Activated naive CD4-positive, alpha-beta T cell treated with anti-CD3 and anti-CD28 coated beads, Interleukin-2, amount 50 U/mL, for 24 hours (primary cell): Measurements from ENCODE around the gene AMOTL1.

Experiments used
- H3K27ac Mint-ChIP-seq: one replicate; pipeline ENCODE4 v1.8.0; 2021; ENCODE audit warnings: mild to moderate bottlenecking, mixed read lengths
- H3K27me3 Mint-ChIP-seq: one replicate; pipeline ENCODE4 v1.8.0; 2021; ENCODE audit warnings: mixed read lengths
- H3K36me3 Mint-ChIP-seq: one replicate; pipeline ENCODE4 v1.8.0; 2021; ENCODE audit warnings: mixed read lengths
- H3K4me1 Mint-ChIP-seq: one replicate; pipeline ENCODE4 v1.8.0; 2021; ENCODE audit warnings: mixed read lengths
- H3K4me3 Mint-ChIP-seq: one replicate; pipeline ENCODE4 v1.8.0; 2021; ENCODE audit warnings: mild to moderate bottlenecking, mixed read lengths
- H3K9me3 Mint-ChIP-seq: one replicate; pipeline ENCODE4 v1.8.0; 2021; ENCODE audit warnings: mixed read lengths

Gene AMOTL1

DNA sequence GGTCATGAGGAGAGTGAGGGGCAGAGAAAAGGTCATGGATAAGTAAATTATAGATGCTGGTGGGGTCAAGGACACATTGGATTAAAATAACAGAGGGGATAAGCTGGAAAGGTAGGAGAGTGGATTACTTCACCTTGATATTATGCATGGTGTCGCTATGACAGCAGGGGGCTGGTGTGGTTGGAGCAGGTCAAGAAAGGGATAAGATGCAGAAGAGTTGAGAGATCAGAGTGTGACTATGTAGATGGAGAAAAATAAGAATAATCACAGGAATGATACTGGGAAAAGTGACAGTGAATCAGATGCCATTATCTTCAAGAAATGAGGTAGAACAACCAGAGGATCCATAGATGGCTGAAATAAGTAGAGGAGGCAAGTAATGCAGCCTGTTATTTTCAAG lies 29.4 kb upstream of the AMOTL1 start:
- Mint-ChIP-seq H3K9me3 (no peaks in the 10 kb centered on the region), H3K27me3 (peaks cover 27% of the 10 kb centered on the region), H3K27ac (no peak overlapping the region), H3K4me3 (no peak overlapping the region), H3K4me1 (peaks cover 14% of the 10 kb centered on the region), H3K36me3 (no peaks in the 10 kb centered on the region)

DNA sequence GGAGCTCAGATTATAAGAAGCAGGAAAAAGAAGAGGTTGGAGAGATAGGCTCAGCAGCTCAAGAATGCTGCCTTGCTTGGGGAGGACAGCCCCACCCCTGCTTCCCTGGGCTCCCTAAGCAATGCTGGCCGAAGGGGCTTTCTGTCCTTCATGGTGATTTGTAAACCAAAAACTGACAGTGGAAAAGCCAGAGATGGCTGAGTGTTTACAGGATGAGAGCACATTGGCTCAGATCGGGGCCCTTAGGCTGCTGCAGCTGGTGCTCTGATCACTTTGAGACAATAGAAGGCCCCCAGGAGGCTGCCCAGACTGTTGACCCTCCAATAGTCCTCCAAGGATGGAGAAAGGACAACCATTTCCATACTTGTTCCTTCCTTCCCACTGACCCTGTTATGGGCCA lies 28.8 kb upstream of the AMOTL1 start:
- H3K4me3 Mint-ChIP-seq: no peak overlapping the region

DNA sequence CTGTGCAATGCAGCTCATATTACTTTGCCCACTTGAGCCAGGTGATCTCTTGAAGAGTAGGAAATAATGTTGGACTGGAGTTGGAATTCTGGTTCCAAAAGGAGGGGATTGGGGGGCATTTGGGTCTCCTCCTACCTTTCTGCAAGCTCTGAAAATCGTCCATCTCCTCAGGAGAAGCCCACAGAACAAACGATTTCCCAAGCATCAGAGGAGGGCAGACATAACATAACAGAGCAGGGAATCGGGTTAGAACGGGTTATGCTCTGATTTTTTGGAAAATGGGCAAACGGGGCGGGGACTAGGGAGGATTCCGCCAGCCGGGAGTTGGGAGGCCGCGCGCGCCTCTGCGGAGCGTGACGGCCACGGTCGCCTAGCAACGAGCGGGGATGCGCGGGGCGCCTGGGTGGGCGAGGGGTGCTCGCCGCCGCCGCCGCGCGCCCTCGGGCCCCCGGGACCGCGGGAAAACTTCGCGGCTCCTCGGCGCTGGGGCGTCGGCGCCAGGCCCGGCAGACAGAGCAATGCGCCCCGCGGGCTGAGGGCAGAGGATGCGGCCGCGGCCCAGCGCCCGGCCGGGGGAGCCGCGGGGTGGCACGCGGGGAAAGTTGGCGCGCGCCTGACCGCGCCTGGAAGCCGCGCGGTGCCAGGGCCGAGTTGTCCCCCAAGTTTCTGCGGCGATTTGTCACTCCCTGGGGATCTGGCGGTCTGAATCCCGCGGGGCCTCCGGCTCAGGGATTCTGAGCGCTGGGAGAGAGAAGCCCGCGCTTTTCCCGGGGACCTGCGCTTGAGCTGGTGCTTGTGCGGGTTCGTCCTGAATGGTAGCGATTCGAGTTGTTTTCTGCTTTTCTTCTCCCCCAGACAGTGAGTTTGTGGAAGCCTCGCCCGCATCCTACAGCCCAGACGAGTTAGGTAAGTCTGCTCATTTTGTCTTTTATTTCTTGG lies 27.8 kb upstream of the AMOTL1 start:
- H3K4me3 Mint-ChIP-seq: peak overlapping the region; percentile 75
- H3K27ac Mint-ChIP-seq: no peak overlapping the region
- H3K27me3 Mint-ChIP-seq: peaks cover 31% of the 10 kb centered on the region
- no peaks in the 10 kb centered on the region for H3K36me3 Mint-ChIP-seq
- H3K9me3 Mint-ChIP-seq: no peaks in the 10 kb centered on the region
- H3K4me1 Mint-ChIP-seq: peaks cover 14% of the 10 kb centered on the region

More for the DNA sequence above, 28.8 kb upstream of the AMOTL1 start:
- peaks cover 14% of the 10 kb centered on the region for H3K4me1 Mint-ChIP-seq
- H3K9me3 Mint-ChIP-seq: no peaks in the 10 kb centered on the region
- peaks cover 31% of the 10 kb centered on the region for H3K27me3 Mint-ChIP-seq
- no peaks in the 10 kb centered on the region for H3K36me3 Mint-ChIP-seq
- H3K27ac Mint-ChIP-seq: no peak overlapping the region

DNA sequence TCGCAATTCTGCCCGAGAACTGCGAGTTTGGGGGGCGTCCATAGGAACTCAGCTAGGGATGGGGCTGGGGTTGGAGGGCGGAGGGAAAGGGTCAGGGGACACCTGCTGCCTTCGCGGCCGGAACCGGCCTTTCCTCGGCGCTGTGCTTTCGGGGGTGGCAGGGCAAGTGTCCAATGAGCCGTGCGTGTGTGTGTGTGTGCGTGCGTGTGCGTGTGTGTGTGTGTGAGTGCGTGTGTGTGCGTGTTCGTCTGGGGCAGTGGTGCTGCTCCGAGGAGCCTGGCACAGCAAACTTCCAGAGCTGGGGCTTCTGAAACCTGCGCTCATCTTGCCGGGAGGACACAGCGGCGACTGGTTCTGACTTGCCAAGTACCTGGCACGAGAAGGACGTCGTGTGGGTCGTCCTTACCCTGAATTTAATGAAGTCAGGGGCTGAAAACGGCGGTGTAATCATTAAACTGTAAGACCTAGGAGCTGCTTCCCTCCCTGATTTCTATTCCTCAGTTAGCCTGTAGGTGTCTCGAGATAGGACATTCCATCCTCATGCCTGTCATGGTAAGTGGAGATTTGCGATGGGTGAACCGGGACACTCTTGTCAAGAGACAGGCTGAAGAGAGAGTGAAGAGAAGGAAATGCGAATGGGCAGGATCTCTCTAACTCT lies 27.0 kb upstream of the AMOTL1 start:
- Mint-ChIP-seq H3K27ac (no peak overlapping the region), H3K36me3 (no peaks in the 10 kb centered on the region), H3K4me3 (peak overlapping the region; percentile 75), H3K4me1 (peaks cover 14% of the 10 kb centered on the region), H3K27me3 (peaks cover 34% of the 10 kb centered on the region), H3K9me3 (no peaks in the 10 kb centered on the region)

DNA sequence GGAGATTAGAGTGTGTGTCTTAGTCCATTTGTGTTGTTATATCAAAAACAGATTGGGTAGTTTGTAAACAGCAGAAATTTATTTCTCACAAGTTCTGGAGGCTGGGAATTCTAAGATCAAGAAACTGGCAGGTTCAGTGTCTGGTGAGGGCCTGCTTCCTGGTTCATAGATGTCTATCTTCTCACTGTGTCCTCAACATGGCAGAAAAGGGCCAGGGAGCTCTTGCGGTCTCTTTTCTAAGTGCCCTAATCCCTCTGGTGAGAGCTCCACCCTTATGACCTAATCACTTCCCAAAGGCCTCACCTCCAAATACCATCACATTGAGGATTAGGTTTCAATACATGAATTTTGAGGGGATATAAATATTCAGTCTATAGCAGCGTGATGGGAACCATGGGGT lies 25.5 kb upstream of the AMOTL1 start:
- H3K36me3 Mint-ChIP-seq: no peaks in the 10 kb centered on the region
- H3K9me3 Mint-ChIP-seq: no peaks in the 10 kb centered on the region
- peaks cover 45% of the 10 kb centered on the region for H3K27me3 Mint-ChIP-seq
- peaks cover 14% of the 10 kb centered on the region for H3K4me1 Mint-ChIP-seq
- no peak overlapping the region for H3K4me3 Mint-ChIP-seq
- no peak overlapping the region for H3K27ac Mint-ChIP-seq

DNA sequence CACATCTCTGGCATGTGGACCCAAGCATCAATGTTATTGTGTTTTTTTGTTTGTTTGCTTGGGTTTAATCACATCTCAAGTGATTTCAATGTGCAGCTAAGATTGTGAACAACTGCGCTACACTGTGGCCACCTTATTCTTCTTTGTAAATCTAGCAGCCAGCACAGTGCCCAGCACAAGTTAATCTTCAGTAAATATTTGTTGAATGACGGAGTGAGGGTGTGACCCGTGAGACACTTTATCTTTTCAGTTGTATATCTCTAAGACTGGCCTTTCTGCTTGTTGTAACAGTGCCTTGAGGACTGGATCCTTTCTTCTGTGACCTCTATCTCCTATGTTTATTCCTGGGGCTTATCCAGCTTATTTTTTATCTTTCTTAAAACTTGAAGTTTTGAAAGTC lies 21.4 kb upstream of the AMOTL1 start:
- peaks cover 4% of the 10 kb centered on the region for H3K4me1 Mint-ChIP-seq
- H3K27me3 Mint-ChIP-seq: peaks cover 48% of the 10 kb centered on the region
- H3K4me3 Mint-ChIP-seq: no peak overlapping the region
- no peaks in the 10 kb centered on the region for H3K36me3 Mint-ChIP-seq
- H3K27ac Mint-ChIP-seq: no peak overlapping the region
- H3K9me3 Mint-ChIP-seq: no peaks in the 10 kb centered on the region

DNA sequence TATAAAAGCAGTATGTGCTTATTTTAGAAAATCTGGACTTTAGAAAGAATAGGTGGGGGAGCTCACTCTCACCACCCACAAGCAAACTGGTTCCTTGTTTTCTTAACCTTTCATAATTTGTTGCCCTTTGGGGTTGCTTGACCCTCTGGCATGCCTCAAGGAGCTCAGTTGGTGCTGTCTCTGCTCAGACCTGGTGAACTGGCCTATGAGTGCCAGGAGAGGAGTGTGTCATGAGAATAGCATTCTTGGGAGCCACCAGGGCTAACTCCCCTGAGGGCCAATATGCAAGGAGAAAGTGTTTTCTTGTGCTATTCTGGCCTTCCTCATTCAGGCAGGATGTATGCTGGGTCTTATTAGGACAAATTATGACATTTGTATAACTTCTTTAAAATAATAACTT lies 21.0 kb upstream of the AMOTL1 start:
- Mint-ChIP-seq H3K27me3 (peaks cover 43% of the 10 kb centered on the region), H3K36me3 (no peaks in the 10 kb centered on the region), H3K4me1 (no peaks in the 10 kb centered on the region), H3K4me3 (no peak overlapping the region), H3K27ac (no peak overlapping the region), H3K9me3 (no peaks in the 10 kb centered on the region)

DNA sequence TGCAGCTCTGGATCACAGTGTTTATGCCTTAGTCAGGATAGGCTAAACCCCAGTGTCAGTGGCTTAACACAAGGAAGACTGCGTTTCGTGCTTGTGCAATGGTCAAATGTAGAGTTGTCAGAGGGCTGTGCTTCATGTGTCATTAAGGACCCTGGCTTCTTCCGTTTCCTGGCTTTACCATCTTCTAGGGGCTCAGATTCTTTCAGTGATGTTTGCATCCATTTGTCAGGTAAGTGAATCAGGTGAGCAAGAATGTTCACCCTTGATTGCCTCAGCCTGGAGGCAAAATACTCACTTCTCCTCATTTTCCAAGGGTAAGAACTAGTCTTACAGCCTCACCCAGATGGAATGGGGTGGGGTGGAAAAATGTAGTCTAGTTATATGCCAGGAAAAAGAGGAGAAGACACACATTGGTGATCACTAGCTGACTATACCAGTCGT lies 20.5 kb upstream of the AMOTL1 start:
- Mint-ChIP-seq H3K36me3 (no peaks in the 10 kb centered on the region), H3K27ac (no peak overlapping the region), H3K4me3 (no peak overlapping the region), H3K9me3 (no peaks in the 10 kb centered on the region), H3K4me1 (no peaks in the 10 kb centered on the region), H3K27me3 (peaks cover 40% of the 10 kb centered on the region)

DNA sequence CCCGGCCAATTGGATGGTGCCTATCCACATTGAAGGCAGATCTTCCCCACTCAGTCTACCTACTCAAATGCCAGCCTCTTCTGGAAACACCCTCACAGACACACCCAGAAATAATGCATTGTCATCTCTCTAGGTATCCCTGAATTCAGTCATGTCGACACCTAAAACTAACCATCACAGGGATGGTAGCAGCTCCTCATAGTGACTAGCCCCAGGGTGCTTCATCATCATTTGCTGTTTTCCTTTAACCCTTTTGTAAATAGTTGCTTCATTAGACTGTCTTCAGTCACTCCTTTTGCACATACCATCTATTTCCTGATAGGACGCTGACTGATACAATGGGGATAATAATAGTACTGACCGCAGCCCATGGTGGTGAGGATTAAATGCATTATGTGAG lies 18.8 kb upstream of the AMOTL1 start:
- no peak overlapping the region for H3K4me3 Mint-ChIP-seq
- H3K4me1 Mint-ChIP-seq: no peaks in the 10 kb centered on the region
- H3K27ac Mint-ChIP-seq: no peak overlapping the region
- H3K27me3 Mint-ChIP-seq: peaks cover 29% of the 10 kb centered on the region
- H3K9me3 Mint-ChIP-seq: no peaks in the 10 kb centered on the region
- H3K36me3 Mint-ChIP-seq: no peaks in the 10 kb centered on the region

DNA sequence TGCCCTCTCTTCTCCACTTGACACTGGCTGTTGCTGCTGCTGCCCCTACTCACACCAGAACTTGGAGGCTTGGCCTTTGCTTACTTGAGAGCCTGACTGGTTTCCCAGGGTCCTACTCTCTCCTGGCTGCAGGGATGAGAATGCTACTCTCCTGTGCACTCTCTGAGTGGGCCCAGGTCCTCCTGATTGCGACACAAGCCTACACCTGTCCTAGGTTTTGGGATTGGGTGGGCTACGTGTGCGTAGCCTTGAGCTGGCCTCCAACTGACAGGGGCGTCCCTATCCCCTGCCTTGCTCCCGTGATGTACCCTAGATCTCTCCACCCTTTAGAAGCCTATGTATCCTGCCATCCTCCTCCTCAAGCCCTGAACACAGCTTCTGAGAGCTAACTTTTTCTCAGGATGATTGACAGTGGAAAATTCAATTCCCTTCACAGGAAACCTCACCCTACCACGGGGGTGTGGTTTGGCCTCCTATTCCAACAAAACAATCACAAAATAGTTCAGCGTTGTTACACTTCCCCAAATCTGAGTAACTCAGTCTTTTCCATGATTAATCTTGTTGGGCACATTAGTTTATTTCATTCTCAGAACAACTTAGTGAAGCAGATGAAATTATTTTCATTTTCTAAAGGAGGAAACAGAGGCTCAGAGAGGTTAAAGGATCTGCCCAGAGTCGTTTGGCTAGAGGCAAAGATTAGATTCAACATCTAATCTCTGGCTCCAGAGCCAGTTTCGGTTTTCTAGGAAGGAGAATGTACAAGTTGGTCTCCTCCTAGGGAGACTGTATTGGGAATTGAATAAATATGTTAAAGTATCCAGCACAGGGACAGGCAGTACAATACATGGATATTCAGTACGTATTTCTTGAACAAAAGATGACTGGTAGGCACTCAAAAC lies 17.6 kb upstream of the AMOTL1 start:
- no peak overlapping the region for H3K27ac Mint-ChIP-seq
- H3K36me3 Mint-ChIP-seq: no peaks in the 10 kb centered on the region
- H3K9me3 Mint-ChIP-seq: no peaks in the 10 kb centered on the region
- no peak overlapping the region for H3K4me3 Mint-ChIP-seq
- peaks cover 29% of the 10 kb centered on the region for H3K27me3 Mint-ChIP-seq
- no peaks in the 10 kb centered on the region for H3K4me1 Mint-ChIP-seq

DNA sequence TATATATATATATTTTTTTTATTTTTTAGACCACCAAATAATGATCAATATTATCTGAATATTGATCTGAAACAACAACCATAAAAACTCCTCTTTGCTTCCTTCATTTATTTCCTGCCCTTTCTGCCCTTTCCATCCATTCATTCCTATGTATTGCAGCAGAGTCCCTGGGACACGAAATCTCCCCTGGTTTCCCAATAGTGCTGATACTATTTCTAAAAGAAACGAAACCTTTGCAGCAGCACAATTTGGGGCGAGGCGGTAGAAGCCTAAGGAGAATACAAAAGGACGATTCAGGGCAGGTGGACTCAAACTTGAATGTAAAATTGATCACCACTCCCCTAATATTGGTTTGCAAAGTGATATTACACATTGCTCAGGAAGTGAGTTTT lies 16.9 kb upstream of the AMOTL1 start:
- H3K4me1 Mint-ChIP-seq: no peaks in the 10 kb centered on the region
- H3K4me3 Mint-ChIP-seq: no peak overlapping the region
- H3K27me3 Mint-ChIP-seq: peaks cover 25% of the 10 kb centered on the region
- H3K27ac Mint-ChIP-seq: no peak overlapping the region
- no peaks in the 10 kb centered on the region for H3K36me3 Mint-ChIP-seq
- no peaks in the 10 kb centered on the region for H3K9me3 Mint-ChIP-seq

DNA sequence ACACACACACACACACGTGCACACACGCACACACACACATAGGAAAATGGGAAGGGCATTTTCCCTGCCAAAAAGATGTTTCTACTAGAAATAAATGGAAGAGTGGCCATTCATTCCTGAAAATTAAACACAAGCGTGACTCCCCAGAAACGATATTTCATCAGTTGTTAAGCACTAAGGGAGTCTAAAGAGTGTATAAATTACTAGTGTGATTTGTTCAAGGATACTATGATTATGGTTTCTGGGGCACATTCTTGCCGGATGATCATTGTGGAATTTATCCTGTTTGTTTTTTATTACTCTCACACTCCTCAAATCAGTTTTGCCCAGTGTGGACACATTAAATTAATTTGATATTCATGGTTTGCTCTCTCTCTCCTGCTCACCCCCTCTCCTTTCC lies 16.4 kb upstream of the AMOTL1 start:
- Mint-ChIP-seq H3K36me3 (no peaks in the 10 kb centered on the region), H3K4me1 (no peaks in the 10 kb centered on the region), H3K9me3 (no peaks in the 10 kb centered on the region), H3K27ac (no peak overlapping the region), H3K4me3 (no peak overlapping the region), H3K27me3 (peaks cover 20% of the 10 kb centered on the region)

DNA sequence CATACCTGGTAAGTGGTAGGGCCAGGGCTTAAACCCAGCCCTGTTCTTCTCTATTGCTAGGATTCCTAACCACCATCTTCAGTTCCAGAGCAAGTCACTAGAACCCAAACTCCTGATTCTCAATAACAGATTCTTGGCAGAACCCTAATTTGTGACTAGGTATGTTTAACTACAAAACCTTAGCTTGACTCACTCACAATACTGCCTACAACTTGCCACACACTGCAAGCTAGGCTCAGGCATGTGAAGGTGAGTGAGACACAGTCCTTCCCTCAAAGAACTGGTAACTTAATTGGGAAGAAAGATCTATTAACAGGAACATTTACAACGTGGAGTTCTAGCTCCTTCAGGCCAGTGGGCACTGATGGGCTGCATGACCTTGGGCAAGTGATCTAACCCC lies 14.5 kb upstream of the AMOTL1 start:
- Mint-ChIP-seq H3K36me3 (no peaks in the 10 kb centered on the region), H3K9me3 (no peaks in the 10 kb centered on the region), H3K4me3 (no peak overlapping the region), H3K27me3 (peaks cover 9% of the 10 kb centered on the region), H3K27ac (no peak overlapping the region), H3K4me1 (no peaks in the 10 kb centered on the region)

DNA sequence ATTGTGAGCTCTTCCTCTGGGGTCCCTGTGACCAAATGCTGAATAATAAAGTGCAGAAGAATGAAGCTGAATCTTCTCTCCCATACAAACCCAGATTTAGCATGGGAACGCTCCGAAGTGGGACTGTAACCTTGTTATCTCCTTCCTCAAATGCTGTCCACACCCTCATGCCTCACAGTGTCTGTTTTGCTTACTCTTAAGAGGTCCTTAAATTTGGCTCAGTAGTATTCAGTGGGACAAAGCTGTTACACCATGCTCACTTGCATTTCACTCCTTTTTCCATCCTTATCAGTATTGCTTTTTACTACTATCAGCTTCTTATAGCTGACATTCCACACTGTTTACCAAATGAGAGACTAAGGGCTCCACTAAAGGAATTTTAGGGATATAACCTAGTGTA lies 13.8 kb upstream of the AMOTL1 start:
- no peaks in the 10 kb centered on the region for H3K9me3 Mint-ChIP-seq
- H3K36me3 Mint-ChIP-seq: no peaks in the 10 kb centered on the region
- H3K27me3 Mint-ChIP-seq: peaks cover 9% of the 10 kb centered on the region
- H3K4me3 Mint-ChIP-seq: no peak overlapping the region
- no peak overlapping the region for H3K27ac Mint-ChIP-seq
- no peaks in the 10 kb centered on the region for H3K4me1 Mint-ChIP-seq

DNA sequence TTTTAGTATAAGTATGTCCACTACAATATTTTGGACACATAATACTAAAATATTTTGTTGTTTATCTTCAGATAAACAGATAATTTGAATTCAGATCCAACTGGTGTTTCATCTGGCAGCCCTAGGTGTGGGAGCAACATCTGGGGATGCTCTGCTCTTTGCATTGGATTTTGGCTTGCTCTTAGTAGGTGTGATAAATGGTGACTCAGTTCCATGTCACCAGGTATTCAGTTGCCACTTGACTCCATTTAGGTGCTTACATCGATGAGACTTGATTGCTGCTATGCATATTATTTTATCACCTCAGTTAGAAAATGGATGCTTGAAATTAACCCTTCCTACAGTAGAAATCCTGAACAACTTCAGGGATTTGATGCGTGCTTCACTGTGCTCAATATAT lies 13.3 kb upstream of the AMOTL1 start:
- Mint-ChIP-seq H3K4me1 (no peaks in the 10 kb centered on the region), H3K27me3 (peaks cover 6% of the 10 kb centered on the region), H3K36me3 (no peaks in the 10 kb centered on the region), H3K4me3 (no peak overlapping the region), H3K27ac (no peak overlapping the region), H3K9me3 (no peaks in the 10 kb centered on the region)
